ENCODE measurements around the gene MINDY4. TPM values are rescaled to one million over a fixed set of nuclear protein-coding genes. Genes with fewer than 3 reads are reported as not detected.

MINDY4 gene
- total and polyA plus RNA-seq, 2 donors = 5.6 to 12.8 TPM

DNA sequence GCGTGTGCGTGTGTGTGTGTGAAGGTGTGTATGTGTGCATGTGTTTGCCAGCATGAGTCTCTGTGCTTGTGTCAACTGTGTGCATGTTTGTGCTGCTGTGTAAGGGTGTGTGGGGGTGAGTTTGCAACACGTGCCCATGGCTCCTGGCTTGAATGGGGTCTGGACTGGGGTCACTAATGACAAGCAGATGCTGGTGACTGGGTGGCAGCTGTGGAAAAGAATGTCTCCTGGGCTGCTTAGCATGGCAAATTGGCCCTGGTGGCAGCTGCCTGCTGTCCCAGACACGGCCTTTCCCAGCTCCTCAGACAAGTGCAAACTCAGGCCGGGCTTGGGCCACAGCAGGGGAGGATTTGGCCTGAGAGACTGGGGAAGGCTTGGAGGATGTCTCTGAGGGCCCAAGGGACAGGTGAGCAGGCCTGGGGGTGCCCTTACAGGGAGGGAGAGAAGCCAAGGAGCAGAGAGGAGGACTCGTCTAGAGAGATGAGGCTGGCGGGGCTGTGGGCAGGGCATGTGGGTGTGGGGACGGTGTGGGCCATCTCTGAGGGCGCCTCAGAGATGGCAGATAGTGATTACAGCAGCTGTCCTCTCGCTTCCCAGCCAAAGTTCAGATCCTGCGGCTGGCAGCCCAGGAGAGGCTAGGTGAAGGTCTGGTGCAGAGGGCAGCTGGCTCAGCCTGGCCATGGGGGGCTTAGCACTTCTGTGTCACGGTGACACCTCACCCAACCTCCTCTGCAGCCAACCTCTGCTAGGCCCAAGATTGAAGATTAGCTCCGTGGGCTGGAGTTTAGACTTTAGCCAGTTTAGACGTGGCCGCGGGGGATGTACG, 142.0 kb downstream of the MINDY4 start:
- Histone ChIP-seq H3K27ac (ENCODE audit: low read depth) (no peak overlapping the region), H3K4me3 (ENCODE audit: low read depth, low read length) (peak overlapping the region; percentile 23), H3K4me1 (ENCODE audit: insufficient read depth) (no peaks in the 10 kb centered on the region), H3K36me3 (ENCODE audit: insufficient read depth) (no peaks in the 10 kb centered on the region)
- WGBS = 58% methylated on average over 17 of the region's 17 CpGs
- DNase-seq (ENCODE audit: extremely low spot score) = no peak

DNA sequence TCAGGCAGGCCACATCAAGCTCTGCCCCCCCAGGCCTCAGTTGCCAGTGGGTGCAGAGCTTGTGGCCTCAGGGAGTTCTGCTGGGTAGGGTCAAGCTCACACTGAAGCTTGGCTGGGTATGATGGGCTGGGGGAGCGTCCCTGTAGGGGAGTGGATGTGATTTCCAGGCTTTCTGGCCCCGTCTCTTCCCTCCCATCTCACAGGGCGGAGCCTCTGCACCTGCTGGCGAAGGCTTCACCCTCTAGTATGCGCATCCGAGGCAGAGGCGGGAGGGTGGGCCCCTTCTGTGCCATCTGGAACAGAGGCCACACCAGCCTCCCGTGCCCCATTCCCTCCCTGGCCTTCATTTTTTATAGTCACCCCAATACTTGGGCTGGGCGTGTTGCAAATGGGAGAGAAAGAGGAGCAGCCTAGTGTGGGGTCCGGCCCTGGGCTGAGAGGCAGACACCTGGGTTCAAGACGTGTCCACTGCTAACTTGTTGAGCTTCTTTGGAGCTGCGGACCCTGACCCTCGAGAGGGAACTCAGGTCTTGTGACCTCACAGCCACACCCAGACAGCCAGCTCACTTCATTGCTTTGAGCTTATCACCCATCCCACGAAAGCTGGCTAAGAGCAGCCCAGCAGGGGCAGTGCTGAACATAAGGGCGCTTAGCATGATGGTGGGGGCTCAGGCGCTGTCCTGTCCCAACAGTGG, 142.8 kb downstream of the MINDY4 start:
- WGBS = 84% methylated on average over 16 of the region's 16 CpGs
- no peak for DNase-seq (ENCODE audit: extremely low spot score)
- no peaks in the 10 kb centered on the region for H3K4me1 ChIP-seq (ENCODE audit: insufficient read depth)
- H3K36me3 ChIP-seq (ENCODE audit: insufficient read depth) = no peaks in the 10 kb centered on the region
- H3K27ac ChIP-seq (ENCODE audit: low read depth) = no peak overlapping the region
- peak overlapping the region; percentile 23 for H3K4me3 ChIP-seq (ENCODE audit: low read depth, low read length)

GRCh38 chr7:30914596-30914995, 143.4 kb downstream of the MINDY4 start:
- Histone ChIP-seq H3K27ac (ENCODE audit: low read depth) (no peak overlapping the region), H3K36me3 (ENCODE audit: insufficient read depth) (no peaks in the 10 kb centered on the region), H3K4me3 (ENCODE audit: low read depth, low read length) (peak overlapping the region; percentile 23), H3K4me1 (ENCODE audit: insufficient read depth) (no peaks in the 10 kb centered on the region)
- WGBS = 60% methylated on average over 4 of the region's 4 CpGs
- DNase-seq (ENCODE audit: extremely low spot score) = no peak

DNA sequence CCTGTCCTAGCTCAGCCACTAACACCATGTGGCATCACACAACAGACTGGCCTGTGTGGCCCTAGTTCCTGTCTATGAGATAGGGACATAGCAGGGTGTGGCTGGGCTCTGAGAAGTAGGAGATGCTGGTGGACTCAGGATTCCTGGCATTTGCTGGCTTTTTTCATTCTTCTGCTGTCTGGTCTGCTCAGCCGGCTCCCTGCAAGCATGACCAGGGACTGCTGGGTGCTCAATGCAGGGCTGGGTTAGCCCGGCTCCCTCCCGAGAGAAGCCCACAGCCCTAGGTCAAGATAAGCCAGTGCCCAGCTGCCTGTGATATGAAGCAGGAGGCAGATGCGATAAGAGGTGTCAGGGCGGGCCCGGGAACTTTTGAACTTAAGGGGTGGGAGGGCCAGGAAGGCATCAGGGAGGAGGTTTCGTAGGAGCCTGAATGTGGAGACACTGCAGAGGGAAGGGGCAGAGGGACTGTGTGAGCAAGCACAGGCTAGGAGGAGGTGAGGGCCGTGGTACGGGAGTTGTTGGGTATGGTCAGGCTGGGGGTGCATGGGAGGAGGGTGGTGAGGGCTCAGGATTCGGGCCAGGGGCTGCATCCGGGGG, 143.9 kb downstream of the MINDY4 start:
- DNase-seq (ENCODE audit: extremely low spot score) = no peak
- Histone ChIP-seq H3K36me3 (ENCODE audit: insufficient read depth) (no peaks in the 10 kb centered on the region), H3K4me3 (ENCODE audit: low read depth, low read length) (no peak overlapping the region), H3K4me1 (ENCODE audit: insufficient read depth) (no peaks in the 10 kb centered on the region), H3K27ac (ENCODE audit: low read depth) (no peak overlapping the region)
- WGBS = 55% methylated on average over 11 of the region's 11 CpGs

DNA sequence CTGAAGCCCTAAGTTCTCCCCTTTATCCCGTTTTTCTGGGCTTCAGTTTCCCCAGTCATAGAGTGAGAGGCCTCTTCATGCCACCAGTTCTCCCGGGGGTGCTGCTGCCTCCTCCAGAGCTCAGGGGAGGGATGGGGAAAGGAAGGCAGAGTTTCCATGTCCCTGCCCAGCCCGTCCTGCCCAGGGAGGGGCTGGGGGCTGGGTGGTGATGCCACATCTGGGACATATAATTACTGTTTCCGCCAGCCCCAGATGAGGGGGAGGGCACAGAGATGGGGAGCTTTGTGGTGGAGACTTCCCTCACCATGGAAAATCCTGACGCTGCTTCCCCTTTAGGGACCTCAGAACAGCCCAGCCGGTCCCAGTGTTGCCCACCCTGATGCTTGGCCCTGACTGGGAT, 144.5 kb downstream of the MINDY4 start:
- no peak overlapping the region for H3K27ac ChIP-seq (ENCODE audit: low read depth)
- DNase-seq (ENCODE audit: extremely low spot score) = no peak
- 74% methylated on average over 6 of the region's 6 CpGs for WGBS
- H3K4me1 ChIP-seq (ENCODE audit: insufficient read depth) = no peaks in the 10 kb centered on the region
- no peaks in the 10 kb centered on the region for H3K36me3 ChIP-seq (ENCODE audit: insufficient read depth)
- no peak overlapping the region for H3K4me3 ChIP-seq (ENCODE audit: low read depth, low read length)

DNA sequence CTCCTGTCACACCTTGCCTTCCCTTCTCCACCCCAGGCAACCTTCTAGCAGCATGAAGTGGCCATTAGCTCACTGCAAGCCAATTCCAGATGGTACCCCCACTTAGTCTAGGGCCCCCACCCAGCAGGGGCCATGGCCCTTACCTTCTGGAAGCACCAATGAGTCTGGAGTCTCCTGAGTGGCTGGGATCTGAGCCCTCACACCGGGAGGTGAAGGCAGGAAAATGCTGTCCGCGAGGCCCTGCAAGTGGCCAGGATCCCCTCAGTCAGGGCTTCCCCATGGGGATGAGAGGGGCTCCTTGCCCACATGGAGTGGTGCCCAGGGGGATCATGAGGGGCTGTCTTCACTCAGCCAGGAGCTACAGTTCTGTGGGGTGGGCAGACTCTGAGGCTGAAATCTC, 145.0 kb downstream of the MINDY4 start:
- no peak for DNase-seq (ENCODE audit: extremely low spot score)
- Histone ChIP-seq H3K4me3 (ENCODE audit: low read depth, low read length) (no peak overlapping the region), H3K36me3 (ENCODE audit: insufficient read depth) (no peaks in the 10 kb centered on the region), H3K4me1 (ENCODE audit: insufficient read depth) (no peaks in the 10 kb centered on the region), H3K27ac (ENCODE audit: low read depth) (no peak overlapping the region)
- 80% methylated on average over 3 of the region's 3 CpGs for WGBS

DNA sequence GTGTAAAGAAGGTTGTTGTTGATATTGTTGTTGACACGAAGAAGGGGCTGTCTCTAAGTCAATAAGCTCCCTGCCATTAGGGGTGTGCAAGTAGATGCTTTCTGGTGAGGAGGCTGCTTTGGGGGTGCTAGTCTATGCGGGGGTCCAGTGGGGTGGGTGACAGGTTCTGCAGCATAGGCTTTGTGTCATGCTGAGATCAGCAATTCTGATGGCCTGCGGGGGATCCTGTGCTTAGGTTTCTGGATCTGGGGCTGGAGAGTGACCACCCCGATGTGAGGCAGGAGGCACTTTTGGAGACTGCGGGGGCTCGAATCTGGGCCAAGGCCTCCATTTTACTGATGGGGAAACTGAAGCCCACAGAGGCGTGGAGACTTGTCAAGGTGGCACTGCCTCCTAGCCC, 145.6 kb downstream of the MINDY4 start:
- no peak for DNase-seq (ENCODE audit: extremely low spot score)
- Histone ChIP-seq H3K4me3 (ENCODE audit: low read depth, low read length) (no peak overlapping the region), H3K27ac (ENCODE audit: low read depth) (no peak overlapping the region), H3K36me3 (ENCODE audit: insufficient read depth) (no peaks in the 10 kb centered on the region), H3K4me1 (ENCODE audit: insufficient read depth) (no peaks in the 10 kb centered on the region)
- WGBS = 87% methylated on average over 7 of the region's 7 CpGs

DNA sequence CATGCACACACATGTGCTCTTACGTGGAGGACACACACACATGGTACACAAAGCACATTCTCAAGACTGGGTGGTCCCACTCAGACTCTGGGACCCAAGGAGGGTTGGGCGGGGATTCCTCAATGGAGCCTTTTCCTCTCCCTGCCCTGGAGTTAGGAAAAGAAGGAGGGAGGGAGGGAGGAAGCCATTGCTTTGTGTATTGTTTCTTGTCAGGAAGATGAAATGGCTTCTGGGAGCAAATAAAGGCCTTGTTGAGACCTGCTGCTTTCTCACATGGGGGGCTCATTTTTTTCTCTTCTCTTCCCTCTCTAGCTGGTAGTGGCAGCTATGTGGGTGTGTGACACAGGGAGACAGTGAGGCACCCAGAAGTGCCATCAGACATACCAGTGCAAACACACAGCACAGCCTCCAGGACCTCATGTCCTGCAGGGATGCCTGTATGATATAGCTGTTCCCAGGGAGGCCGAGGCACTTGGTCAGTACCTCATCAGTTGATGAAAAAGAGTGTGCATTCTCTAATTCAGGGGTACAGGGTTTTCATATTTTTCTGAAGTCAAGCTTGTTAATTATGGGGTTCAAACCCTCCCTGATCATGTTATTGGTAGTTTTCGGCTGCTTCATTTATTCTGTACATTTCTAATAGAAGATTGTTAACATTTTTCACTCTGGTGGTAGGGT, 146.1 kb downstream of the MINDY4 start:
- 88% methylated on average over 4 of the region's 4 CpGs for WGBS
- DNase-seq (ENCODE audit: extremely low spot score) = no peak
- H3K4me3 ChIP-seq (ENCODE audit: low read depth, low read length) = no peak overlapping the region
- no peak overlapping the region for H3K27ac ChIP-seq (ENCODE audit: low read depth)
- H3K36me3 ChIP-seq (ENCODE audit: insufficient read depth) = no peaks in the 10 kb centered on the region
- no peaks in the 10 kb centered on the region for H3K4me1 ChIP-seq (ENCODE audit: insufficient read depth)

DNA sequence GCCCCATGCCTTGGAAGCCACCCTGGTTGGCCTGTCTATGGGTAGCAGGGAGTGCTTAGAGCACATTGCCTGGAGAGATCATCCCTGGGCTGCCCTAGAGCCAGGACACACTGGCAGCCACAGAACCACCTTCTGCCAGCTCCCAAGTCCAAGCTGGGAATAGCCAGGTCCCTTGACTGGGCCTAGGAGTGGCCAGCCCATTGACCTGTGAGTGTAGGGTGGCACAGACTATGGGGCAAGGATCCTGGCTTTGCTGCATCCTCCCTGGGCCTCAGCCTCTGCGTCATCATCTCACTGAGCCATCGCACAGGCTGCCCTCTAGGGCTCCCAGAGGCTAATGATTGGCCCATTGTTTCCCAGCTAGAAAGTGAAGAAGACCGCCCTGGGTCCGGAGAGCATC, 147.5 kb downstream of the MINDY4 start:
- DNase-seq (ENCODE audit: extremely low spot score) = no peak
- Histone ChIP-seq H3K36me3 (ENCODE audit: insufficient read depth) (no peaks in the 10 kb centered on the region), H3K27ac (ENCODE audit: low read depth) (no peak overlapping the region), H3K4me3 (ENCODE audit: low read depth, low read length) (no peak overlapping the region), H3K4me1 (ENCODE audit: insufficient read depth) (no peaks in the 10 kb centered on the region)
- 92% methylated on average over 4 of the region's 4 CpGs for WGBS

- no peak overlapping the region for H3K4me3 ChIP-seq (ENCODE audit: low read depth, low read length)
- H3K4me1 ChIP-seq (ENCODE audit: insufficient read depth) = no peaks in the 10 kb centered on the region
- 58% methylated on average over 11 of the region's 11 CpGs for WGBS
Measured at GRCh38 chr7:30920021-30920583, 148.9 kb downstream of the MINDY4 start.

GRCh38 chr7:30920584-30921539, 149.6 kb downstream of the MINDY4 start:
- Histone ChIP-seq H3K4me1 (ENCODE audit: insufficient read depth) (no peaks in the 10 kb centered on the region), H3K27ac (ENCODE audit: low read depth) (no peak overlapping the region), H3K36me3 (ENCODE audit: insufficient read depth) (peaks cover 1% of the 10 kb centered on the region), H3K4me3 (ENCODE audit: low read depth, low read length) (no peak overlapping the region)
- DNase-seq (ENCODE audit: extremely low spot score) = no peak
- WGBS = 52% methylated on average over 9 of the region's 9 CpGs

More at GRCh38 chr7:30920021-30920583, 148.9 kb downstream of the MINDY4 start:
- H3K36me3 ChIP-seq (ENCODE audit: insufficient read depth) = no peaks in the 10 kb centered on the region
- H3K27ac ChIP-seq (ENCODE audit: low read depth) = no peak overlapping the region
- no peak for DNase-seq (ENCODE audit: extremely low spot score)

GRCh38 chr7:30921540-30922401, 150.6 kb downstream of the MINDY4 start:
- Histone ChIP-seq H3K27ac (ENCODE audit: low read depth) (no peak overlapping the region), H3K36me3 (ENCODE audit: insufficient read depth) (peaks cover 1% of the 10 kb centered on the region), H3K4me1 (ENCODE audit: insufficient read depth) (no peaks in the 10 kb centered on the region), H3K4me3 (ENCODE audit: low read depth, low read length) (no peak overlapping the region)
- no peak for DNase-seq (ENCODE audit: extremely low spot score)
- 92% methylated on average over 19 of the region's 19 CpGs for WGBS
